HepG2 (cell line): ENCODE results near the gene ATP10D. TPM values are rescaled to one million over a fixed set of nuclear protein-coding genes. Genes with fewer than 3 reads are reported as not detected.

Experiments
- EED ChIP-seq: sonication (generic); formaldehyde crosslinking; IDR thresholded peaks from 2 replicates; pipeline ENCODE4 v1.5.0; 2020; ENCODE audit warnings: mild to moderate bottlenecking, missing genetic modification reagents
- SIN3B ChIP-seq: fragments of 150-350 bp; IDR thresholded peaks from 2 replicates; pipeline ENCODE4 v1.6.1; 2014; ENCODE audit warnings: low read length
- SP5 ChIP-seq: IDR thresholded peaks from 2 replicates; pipeline ENCODE4 v1.6.1; 2016; ENCODE audit warnings: low read depth, borderline replicate concordance
- SRSF4 ChIP-seq: fragments of 200-400 bp; formaldehyde crosslinking; IDR thresholded peaks from one replicate; pipeline ENCODE4 v1.6.1; 2018; ENCODE audit warnings: mild to moderate bottlenecking, low read depth, low read length, moderate library complexity; ENCODE audit not compliant: poor library complexity, severe bottlenecking
- ZNF20 ChIP-seq: sonication (generic); formaldehyde crosslinking; IDR thresholded peaks from 2 replicates; pipeline ENCODE4 v1.4.0; 2020; ENCODE audit warnings: mild to moderate bottlenecking, moderate library complexity, missing genetic modification reagents
- ZNF460 ChIP-seq: sonication (generic); formaldehyde crosslinking; IDR thresholded peaks from 2 replicates; pipeline ENCODE4 v1.5.1; 2020; ENCODE audit warnings: missing genetic modification reagents, mild to moderate bottlenecking, borderline replicate concordance
- ZNF772 ChIP-seq: sonication (generic); formaldehyde crosslinking; IDR thresholded peaks from 2 replicates; pipeline ENCODE4 v1.5.0; 2020; ENCODE audit warnings: mild to moderate bottlenecking, missing genetic modification reagents
- polyA plus RNA-seq, 8 experiments: library from polyadenylated mRNA; depleted of rRNA in 3 of 8; stranded (reverse) in 7 of 8; unstranded in 1 of 8; fragments of >200 nt; fragmentation: Illumina TruSeq in 4 of 8; extraction: Trizol in 4 of 8; gene quantifications; 2 replicates each; pipeline versions ENCODE4 v1.2.1 to v1.2.3, GENCODE V29; 2011 to 2016; ENCODE audit warnings: low read depth in 4 of 8, missing spikeins in 1 of 8, mixed read lengths in 1 of 8; ENCODE audit not compliant: insufficient read depth in 1 of 8
- total RNA-seq, 5 experiments: library from RNA; depleted of rRNA; stranded (reverse); fragments of >200 nt; fragmentation: Illumina TruSeq; extraction: Trizol; gene quantifications; 2 replicates each; pipeline ENCODE4 v1.2.3, GENCODE V29; 2016; ENCODE audit warnings: low read depth in 1 of 5
- TF ChIP-seq, protein P1 (sequence below): IDR thresholded peaks from 2 replicates; pipeline ENCODE4 v1.4.0; 2020; ENCODE audit warnings: mild to moderate bottlenecking, missing genetic modification reagents
- TF ChIP-seq, protein P2 (sequence below): sonication (generic); formaldehyde crosslinking; IDR thresholded peaks from 2 replicates; pipeline ENCODE4 v1.4.0; 2020; ENCODE audit warnings: mild to moderate bottlenecking, missing genetic modification reagents
- TF ChIP-seq, protein P3 (sequence below): sonication (generic); formaldehyde crosslinking; IDR thresholded peaks from 2 replicates; pipeline ENCODE4 v1.4.0; 2020; ENCODE audit warnings: mild to moderate bottlenecking, missing genetic modification reagents
- TF ChIP-seq, protein P4 (sequence below): sonication (generic); formaldehyde crosslinking; IDR thresholded peaks from 2 replicates; pipeline ENCODE4 v1.4.0; 2020; ENCODE audit warnings: mild to moderate bottlenecking, missing genetic modification reagents

Gene ATP10D
- total and polyA plus RNA-seq, 2 of the 13 experiments (the other 11 are each of a cell fraction or from before 2014, with no cell fraction given), result 2.2 to 9.8 TPM

DNA sequence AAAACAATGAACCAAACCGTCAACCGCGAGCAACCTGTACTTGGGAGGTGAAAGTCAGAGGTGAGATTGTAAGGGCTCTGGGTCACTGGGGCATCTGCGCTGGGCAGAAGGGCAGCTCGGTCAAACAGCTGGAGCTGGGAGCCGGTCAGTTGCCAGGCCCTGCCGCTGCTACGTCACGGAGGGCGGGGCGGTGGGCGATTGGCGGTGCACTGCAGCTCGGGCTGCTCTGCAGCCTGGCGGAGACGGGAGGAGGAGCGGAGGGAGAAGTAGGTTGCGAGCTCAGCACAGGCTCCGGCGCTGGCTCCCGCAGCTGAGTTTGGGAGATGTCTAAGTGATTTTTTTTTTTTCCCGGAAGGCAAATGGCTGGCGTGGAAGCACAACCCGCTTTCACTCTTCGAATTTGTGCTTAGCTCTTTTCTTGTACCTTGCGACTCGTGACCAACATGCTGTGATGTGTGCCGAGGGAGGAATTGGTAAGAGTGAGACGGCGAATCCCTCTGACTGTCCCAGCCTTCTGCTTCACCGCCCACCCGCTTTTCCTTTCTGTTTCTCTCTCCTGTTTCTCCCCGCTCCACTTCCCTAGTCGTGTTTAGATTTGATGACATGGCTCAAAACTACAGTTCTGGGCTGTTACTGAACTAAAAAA, at the start of gene ATP10D (continued):
- TF ChIP-seq, protein P1, sequence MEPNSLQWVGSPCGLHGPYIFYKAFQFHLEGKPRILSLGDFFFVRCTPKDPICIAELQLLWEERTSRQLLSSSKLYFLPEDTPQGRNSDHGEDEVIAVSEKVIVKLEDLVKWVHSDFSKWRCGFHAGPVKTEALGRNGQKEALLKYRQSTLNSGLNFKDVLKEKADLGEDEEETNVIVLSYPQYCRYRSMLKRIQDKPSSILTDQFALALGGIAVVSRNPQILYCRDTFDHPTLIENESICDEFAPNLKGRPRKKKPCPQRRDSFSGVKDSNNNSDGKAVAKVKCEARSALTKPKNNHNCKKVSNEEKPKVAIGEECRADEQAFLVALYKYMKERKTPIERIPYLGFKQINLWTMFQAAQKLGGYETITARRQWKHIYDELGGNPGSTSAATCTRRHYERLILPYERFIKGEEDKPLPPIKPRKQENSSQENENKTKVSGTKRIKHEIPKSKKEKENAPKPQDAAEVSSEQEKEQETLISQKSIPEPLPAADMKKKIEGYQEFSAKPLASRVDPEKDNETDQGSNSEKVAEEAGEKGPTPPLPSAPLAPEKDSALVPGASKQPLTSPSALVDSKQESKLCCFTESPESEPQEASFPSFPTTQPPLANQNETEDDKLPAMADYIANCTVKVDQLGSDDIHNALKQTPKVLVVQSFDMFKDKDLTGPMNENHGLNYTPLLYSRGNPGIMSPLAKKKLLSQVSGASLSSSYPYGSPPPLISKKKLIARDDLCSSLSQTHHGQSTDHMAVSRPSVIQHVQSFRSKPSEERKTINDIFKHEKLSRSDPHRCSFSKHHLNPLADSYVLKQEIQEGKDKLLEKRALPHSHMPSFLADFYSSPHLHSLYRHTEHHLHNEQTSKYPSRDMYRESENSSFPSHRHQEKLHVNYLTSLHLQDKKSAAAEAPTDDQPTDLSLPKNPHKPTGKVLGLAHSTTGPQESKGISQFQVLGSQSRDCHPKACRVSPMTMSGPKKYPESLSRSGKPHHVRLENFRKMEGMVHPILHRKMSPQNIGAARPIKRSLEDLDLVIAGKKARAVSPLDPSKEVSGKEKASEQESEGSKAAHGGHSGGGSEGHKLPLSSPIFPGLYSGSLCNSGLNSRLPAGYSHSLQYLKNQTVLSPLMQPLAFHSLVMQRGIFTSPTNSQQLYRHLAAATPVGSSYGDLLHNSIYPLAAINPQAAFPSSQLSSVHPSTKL (CRISPR knock-in tag), result peak; percentile 50
- TF ChIP-seq, protein P2, sequence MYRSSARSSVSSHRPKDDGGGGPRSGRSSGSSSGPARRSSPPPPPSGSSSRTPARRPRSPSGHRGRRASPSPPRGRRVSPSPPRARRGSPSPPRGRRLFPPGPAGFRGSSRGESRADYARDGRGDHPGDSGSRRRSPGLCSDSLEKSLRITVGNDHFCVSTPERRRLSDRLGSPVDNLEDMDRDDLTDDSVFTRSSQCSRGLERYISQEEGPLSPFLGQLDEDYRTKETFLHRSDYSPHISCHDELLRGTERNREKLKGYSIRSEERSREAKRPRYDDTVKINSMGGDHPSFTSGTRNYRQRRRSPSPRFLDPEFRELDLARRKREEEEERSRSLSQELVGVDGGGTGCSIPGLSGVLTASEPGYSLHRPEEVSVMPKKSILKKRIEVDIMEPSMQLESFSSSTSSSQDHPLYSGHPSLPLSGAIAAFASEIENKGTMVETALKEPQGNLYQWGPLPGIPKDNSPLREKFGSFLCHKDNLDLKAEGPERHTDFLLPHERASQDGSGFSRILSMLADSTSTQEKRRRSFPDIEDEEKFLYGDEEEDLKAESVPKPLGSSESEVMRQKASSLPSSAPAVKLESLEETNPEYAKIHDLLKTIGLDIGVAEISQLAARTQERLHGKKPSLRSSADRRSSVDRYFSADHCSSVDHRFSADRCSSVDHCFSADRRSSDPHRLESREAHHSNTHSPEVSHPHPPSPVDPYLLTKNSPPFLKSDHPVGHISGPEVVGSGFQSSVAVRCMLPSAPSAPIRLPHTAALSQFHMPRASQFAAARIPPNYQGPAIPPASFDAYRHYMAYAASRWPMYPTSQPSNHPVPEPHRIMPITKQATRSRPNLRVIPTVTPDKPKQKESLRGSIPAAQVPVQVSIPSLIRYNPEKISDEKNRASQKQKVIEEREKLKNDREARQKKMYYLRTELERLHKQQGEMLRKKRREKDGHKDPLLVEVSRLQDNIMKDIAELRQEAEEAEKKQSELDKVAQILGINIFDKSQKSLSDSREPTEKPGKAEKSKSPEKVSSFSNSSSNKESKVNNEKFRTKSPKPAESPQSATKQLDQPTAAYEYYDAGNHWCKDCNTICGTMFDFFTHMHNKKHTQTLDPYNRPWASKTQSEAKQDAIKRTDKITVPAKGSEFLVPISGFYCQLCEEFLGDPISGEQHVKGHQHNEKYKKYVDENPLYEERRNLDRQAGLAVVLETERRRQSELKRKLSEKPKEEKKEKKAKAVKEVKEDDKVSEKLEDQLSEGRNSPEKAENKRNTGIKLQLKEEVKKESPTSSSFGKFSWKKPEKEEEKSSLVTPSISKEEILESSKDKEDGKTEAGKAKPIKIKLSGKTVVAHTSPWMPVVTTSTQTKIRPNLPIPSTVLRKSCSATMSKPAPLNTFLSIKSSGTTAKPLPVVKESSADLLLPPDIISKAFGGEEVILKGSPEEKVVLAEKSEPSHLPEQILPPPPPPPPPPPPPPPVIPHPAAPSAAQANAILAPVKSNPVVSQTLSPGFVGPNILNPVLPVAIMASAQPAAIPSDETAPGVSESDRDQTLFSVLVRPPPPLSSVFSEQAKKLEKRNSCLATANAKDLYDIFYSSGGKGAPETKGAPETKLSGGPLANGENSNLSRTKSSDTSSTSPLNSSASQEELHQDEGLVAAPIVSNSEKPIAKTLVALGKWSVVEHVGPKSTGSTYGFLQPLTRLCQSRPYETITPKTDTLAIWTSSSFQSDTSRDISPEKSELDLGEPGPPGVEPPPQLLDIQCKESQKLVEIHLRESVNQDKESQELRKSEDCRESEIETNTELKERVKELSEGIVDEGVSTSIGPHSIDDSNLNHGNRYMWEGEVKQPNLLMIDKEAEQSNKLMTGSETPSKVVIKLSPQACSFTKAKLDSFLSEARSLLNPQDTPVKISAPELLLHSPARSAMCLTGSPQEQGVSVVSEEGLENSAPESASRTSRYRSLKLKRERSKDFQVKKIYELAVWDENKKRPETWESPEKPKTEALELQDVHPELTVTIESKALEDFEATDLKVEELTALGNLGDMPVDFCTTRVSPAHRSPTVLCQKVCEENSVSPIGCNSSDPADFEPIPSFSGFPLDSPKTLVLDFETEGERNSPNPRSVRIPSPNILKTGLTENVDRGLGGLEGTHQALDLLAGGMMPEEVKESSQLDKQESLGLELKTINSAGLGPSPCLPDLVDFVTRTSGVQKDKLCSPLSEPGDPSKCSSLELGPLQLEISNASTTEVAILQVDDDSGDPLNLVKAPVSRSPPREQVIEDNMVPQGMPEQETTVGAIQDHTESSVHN, result no peak
- TF ChIP-seq ZNF772 (no peak), ZNF460 (CRISPR knock-in tag) (no peak), EED (CRISPR knock-in tag) (no peak), ZNF20 (CRISPR knock-in tag) (no peak), SIN3B (no peak), SP5 (CRISPR knock-in tag) (peak; percentile 76), SRSF4 (no peak)
- TF ChIP-seq, protein P3, sequence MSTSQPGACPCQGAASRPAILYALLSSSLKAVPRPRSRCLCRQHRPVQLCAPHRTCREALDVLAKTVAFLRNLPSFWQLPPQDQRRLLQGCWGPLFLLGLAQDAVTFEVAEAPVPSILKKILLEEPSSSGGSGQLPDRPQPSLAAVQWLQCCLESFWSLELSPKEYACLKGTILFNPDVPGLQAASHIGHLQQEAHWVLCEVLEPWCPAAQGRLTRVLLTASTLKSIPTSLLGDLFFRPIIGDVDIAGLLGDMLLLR (CRISPR knock-in tag), result no peak
- TF ChIP-seq, protein P4, sequence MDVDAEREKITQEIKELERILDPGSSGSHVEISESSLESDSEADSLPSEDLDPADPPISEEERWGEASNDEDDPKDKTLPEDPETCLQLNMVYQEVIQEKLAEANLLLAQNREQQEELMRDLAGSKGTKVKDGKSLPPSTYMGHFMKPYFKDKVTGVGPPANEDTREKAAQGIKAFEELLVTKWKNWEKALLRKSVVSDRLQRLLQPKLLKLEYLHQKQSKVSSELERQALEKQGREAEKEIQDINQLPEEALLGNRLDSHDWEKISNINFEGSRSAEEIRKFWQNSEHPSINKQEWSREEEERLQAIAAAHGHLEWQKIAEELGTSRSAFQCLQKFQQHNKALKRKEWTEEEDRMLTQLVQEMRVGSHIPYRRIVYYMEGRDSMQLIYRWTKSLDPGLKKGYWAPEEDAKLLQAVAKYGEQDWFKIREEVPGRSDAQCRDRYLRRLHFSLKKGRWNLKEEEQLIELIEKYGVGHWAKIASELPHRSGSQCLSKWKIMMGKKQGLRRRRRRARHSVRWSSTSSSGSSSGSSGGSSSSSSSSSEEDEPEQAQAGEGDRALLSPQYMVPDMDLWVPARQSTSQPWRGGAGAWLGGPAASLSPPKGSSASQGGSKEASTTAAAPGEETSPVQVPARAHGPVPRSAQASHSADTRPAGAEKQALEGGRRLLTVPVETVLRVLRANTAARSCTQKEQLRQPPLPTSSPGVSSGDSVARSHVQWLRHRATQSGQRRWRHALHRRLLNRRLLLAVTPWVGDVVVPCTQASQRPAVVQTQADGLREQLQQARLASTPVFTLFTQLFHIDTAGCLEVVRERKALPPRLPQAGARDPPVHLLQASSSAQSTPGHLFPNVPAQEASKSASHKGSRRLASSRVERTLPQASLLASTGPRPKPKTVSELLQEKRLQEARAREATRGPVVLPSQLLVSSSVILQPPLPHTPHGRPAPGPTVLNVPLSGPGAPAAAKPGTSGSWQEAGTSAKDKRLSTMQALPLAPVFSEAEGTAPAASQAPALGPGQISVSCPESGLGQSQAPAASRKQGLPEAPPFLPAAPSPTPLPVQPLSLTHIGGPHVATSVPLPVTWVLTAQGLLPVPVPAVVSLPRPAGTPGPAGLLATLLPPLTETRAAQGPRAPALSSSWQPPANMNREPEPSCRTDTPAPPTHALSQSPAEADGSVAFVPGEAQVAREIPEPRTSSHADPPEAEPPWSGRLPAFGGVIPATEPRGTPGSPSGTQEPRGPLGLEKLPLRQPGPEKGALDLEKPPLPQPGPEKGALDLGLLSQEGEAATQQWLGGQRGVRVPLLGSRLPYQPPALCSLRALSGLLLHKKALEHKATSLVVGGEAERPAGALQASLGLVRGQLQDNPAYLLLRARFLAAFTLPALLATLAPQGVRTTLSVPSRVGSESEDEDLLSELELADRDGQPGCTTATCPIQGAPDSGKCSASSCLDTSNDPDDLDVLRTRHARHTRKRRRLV (CRISPR knock-in tag), result no peak
